GM10248 (cell line): Measurements from ENCODE around the gene FXYD6.

ENCODE experiments used
- CTCF ChIA-PET: fragments of 300-600 bp; sonication (Branson Sonifier 250); formaldehyde crosslinking; extraction: SDS; loops from one replicate; lab custom pipeline; 2021; ENCODE audit warnings: antibody characterized with exemption; lab: Yijun Ruan, JAX
- POLR2A ChIA-PET: fragments of 350-650 bp; sonication (Branson Sonifier 250); formaldehyde crosslinking; extraction: SDS; loops from one replicate; lab custom pipeline; 2020; ENCODE audit warnings: antibody characterized with exemption; lab: Yijun Ruan, JAX
- DNase-seq: peaks from one replicate; pipeline ENCODE4 v3.0.0; 2012; ENCODE audit errors: extremely low spot score
- CTCF ChIP-seq: IDR thresholded peaks from 2 replicates; pipeline ENCODE4 v1.5.1; 2012; ENCODE audit warnings: mild to moderate bottlenecking, low read depth; ENCODE audit errors: extremely low read depth, missing control alignments, control extremely low read depth

The FXYD6 gene

GRCh38 chr11:117836077-117836960 is 40.1 kb downstream of the FXYD6 start:
- ChIA-PET CTCF (interaction anchor here (1.1 to 9.6 kb wide), 5 partner anchors 13 to 217 kb away, joined by 3 to 84 read pairs (median 14); partner anchors contain the start of gene FXYD2), POLR2A (no interaction called here)
- no peak for DNase-seq
- TF ChIP-seq CTCF, result no peak

DNA sequence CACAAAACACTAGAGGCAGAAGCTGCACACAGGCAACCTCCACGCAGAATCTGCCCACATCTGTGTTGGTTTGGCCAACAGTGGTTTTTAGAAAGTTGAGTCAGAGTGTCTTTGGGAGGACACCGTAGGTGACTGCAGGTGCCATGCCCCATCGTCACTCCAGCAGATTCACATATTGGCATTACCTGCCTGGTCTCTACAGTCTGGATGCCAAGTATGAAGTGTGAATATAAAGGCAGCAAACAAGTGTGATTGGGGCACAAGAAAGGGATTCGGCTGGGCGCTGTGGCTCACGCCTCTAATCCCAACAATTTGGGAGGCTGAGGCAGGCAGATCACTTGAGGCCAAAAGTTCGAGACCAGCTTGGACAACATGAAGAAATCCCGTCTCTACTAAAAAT is 40.9 kb downstream of the FXYD6 start:
- no peak for TF ChIP-seq CTCF
- CTCF ChIA-PET, result interaction anchor here (0.6 to 9.6 kb wide), 8 partner anchors 8 to 422 kb away, joined by 3 to 84 read pairs (median 22); partner anchors contain the start of gene FXYD2

DNA sequence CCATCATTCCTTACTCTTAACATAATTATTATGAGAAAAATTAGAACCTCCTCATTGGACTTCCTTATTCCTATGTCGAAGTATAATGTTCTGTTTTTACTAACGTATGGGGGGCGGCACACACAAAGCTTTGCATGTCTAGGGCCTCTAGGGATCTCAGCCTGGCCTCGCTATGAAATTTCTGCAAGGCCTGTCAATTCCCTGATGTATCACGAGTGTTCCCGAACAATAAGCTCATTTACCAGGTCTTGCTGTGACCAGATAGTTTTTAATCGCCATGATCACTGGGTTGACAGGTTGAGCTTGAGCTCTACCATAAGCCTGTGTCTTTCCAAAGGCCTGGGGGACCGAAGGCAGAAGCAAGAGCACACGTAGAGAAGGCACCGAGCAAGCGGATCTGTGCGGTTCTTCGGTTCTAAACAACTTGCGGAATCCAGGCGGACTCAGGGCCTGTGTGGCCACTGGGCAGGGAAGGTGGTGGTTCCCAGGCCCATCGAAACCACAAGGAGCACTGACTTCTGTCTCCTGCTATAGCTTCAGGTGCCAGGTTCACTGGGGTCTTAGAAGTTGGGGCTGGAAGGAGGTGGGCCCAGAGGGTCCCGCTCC is 41.5 kb downstream of the FXYD6 start:
- no peak for DNase-seq
- POLR2A ChIA-PET, result no interaction called here
- TF ChIP-seq CTCF, result no peak
- CTCF ChIA-PET, result interaction anchor here (0.6 to 9.6 kb wide), 11 partner anchors 9 to 422 kb away, joined by 3 to 84 read pairs (median 7); partner anchors contain the start of gene FXYD2

More for the DNA sequence above, 40.9 kb downstream of the FXYD6 start:
- no peak for DNase-seq
- POLR2A ChIA-PET, result no interaction called here

DNA sequence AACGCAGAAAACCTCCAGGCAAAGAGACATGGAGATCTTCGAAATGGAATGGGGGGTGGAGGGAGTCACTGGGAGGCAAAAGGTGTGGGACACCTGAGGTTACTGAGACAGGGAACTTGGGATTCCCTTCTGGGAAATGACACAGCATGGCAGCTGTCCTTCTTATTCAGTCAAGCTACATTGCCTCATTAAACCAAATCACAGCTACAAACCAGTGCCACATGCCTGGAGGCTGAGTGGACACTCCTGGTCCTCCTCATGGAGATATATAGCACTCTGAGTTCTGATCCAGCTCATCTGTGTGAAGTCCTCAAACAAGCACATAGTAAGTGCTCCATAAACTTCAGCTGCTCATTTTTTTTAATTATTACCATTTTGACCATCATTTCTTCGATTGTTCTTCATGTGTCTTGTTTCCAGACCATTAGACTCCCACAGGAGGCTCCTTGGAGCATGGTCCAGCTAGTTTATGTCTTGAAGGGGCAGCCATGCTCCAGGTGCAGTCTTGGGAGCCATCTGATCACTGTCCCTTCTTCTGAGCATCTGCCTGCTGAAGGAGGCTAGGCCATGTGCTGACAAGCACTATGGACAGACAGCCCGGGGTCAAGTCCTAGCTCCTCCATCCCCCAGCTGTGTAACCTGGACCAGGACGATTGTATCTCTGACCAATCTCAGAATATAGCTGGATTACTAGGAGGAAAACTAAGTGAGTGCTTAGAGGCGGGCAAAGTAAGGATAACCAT is 42.2 kb downstream of the FXYD6 start:
- no peak for TF ChIP-seq CTCF
- POLR2A ChIA-PET, result no interaction called here
- DNase-seq, result no peak
- CTCF ChIA-PET, result interaction anchor here (1.0 to 9.6 kb wide), 13 partner anchors 9 to 219 kb away, joined by 3 to 84 read pairs (median 6); partner anchors contain the start of gene FXYD2

GRCh38 chr11:117833401-117833891 is 43.0 kb downstream of the FXYD6 start:
- TF ChIP-seq CTCF, result no peak
- DNase-seq, result no peak
- ChIA-PET POLR2A (no interaction called here), CTCF (interaction anchor here (1.2 to 9.6 kb wide), 12 partner anchors 10 to 220 kb away, joined by 3 to 84 read pairs (median 7); partner anchors contain the start of gene FXYD2)

- ChIA-PET POLR2A (no interaction called here), CTCF (interaction anchor here (1.2 to 9.6 kb wide), 6 partner anchors 11 to 221 kb away, joined by 3 to 84 read pairs (median 37); no protein-coding TSS in a partner anchor)
- no peak for TF ChIP-seq CTCF
- DNase-seq, result no peak
These were observed 43.9 kb downstream of the FXYD6 start for GRCh38 chr11:117832511-117832910.
